Erythroblast (primary cell): Measurements from ENCODE around the gene CABP4.

Source experiments
- DNase-seq, 2 experiments: peaks; one replicate each; lab custom pipeline; 2025; lab: John Stamatoyannopoulos, UW
- GATA1 ChIP-seq: IDR thresholded peaks from 2 replicates; pipeline ENCODE4 v1.6.1; 2011; ENCODE audit warnings: low read depth, mild to moderate bottlenecking, control low read depth, low read length, moderate library complexity
- POLR2A ChIP-seq: IDR thresholded peaks from 2 replicates; pipeline ENCODE4 v1.6.1; 2011; ENCODE audit warnings: mild to moderate bottlenecking, low read length

Gene CABP4

GRCh38 chr11:67492069-67492727, 37.0 kb downstream of the CABP4 start:
- DNase-seq, result no peak
- TF ChIP-seq POLR2A, result no peak
- TF ChIP-seq GATA1, result no peak

- no peak for DNase-seq
Observed at GRCh38 chr11:67492801-67493547, 37.8 kb downstream of the CABP4 start.

GRCh38 chr11:67493548-67494370, 38.6 kb downstream of the CABP4 start:
- no peak for DNase-seq
- TF ChIP-seq GATA1, result no peak
- no peak for TF ChIP-seq POLR2A

More at GRCh38 chr11:67492801-67493547, 37.8 kb downstream of the CABP4 start:
- TF ChIP-seq POLR2A (no peak), GATA1 (no peak)

DNA sequence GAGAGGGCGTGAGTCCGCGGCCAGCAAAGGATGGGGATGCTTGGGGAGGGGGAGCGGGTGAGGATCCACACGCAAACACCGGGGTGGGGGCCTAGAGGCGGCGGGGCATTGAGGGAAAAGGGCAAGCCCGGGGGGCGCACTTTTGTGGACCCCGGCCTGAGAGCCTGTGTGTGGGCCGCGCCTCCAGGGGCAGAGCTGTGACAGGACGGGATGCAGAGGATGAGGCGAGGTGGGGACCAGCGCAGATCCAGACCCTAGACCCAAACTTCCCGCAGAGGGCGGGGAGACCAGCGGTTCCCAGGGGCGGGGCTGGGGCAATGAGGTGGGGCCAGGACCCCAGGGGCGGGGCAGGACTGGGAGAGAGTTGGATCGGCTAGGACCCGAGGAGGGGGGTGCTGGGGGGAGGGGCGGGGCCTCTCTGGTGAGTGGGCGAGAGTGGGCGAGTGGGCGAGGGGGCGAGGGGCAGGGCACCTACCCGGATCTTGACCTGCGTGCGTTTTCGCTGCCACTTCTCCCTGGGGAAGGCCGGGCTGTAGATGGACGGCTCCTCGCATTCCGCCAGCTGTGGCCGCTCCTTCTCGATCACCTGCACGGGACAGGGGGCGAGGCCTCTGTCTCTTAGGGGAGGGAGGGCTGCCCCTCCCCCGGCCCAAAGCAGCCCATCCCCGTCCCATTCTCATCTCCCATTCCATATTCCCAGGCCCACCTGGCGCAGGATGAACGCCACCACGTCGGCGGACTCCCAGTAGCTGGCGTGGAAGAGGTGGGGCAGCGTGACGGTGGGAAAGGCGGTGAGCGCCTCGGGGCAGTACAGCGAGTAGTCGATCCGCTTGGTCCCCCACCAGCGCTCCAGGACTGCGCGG, 39.4 kb downstream of the CABP4 start:
- DNase-seq, result no peak
- TF ChIP-seq GATA1 (no peak), POLR2A (no peak)

- DNase-seq, result no peak
- TF ChIP-seq POLR2A (no peak), GATA1 (no peak)
Observed at GRCh38 chr11:67495234-67496005, 40.3 kb downstream of the CABP4 start.

DNA sequence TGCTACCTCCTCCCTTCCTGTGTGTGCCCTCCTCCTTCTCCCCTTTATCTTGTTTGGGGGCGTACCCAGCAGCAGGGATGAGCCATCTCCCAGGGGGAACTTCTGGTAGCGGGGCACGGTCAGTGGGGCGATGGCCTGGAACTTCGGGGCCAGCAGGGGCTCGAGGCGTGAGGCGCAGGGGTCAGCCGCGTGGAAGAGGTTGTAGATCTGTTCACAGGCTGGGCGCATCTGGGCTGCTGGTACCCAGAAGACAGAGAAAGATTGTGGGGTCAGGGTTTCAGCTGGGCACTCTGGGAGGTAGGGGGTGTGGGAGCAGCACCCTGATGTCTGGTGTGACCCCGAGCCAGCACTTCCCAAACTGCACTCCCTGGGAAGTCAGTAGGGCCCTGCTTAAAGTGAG, 41.0 kb downstream of the CABP4 start:
- no peak for DNase-seq
- TF ChIP-seq GATA1, result no peak
- TF ChIP-seq POLR2A, result no peak

GRCh38 chr11:67497656-67498291, 42.6 kb downstream of the CABP4 start:
- TF ChIP-seq GATA1 (no peak), POLR2A (no peak)
- DNase-seq, result no peak

DNA sequence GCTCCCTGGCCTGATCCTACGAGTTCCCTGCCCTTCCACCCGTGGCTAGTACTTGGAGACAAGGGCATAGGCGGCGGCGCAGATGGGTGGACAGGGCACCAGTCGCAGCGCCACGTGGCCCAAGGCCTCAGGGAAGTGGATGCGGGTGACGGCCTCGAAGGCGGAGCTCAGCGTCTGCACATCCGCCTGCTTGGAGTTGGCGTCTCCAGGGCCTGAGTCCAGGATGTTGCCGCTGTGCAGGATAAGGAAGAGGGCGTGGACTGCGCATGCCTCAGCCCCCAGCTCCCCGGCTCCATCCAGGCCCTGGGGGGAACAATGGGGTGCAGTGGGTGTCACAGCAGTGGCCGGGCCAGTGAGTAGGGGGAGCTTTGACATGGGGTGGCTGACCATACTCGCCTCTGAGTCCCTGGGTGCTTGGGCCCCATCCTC, 43.4 kb downstream of the CABP4 start:
- no peak for DNase-seq

GRCh38 chr11:67499808-67500483, 44.8 kb downstream of the CABP4 start:
- TF ChIP-seq POLR2A (no peak), GATA1 (no peak)
- DNase-seq, result no peak

More for the DNA sequence above, 43.4 kb downstream of the CABP4 start:
- TF ChIP-seq GATA1, result no peak
- TF ChIP-seq POLR2A, result no peak

GRCh38 chr11:67500484-67500821, 45.3 kb downstream of the CABP4 start:
- no peak for DNase-seq
- no peak for TF ChIP-seq GATA1
- TF ChIP-seq POLR2A, result no peak
